ENCODE data around the gene LTB4R.

GRCh38 chr14:24316597-24316950 is 5.3 kb downstream of the LTB4R start:
- no peak for TF ChIP-seq POLR2A (IDR thresholded peaks at IDR 0.05; ENCODE audit: low read length)
- TF ChIP-seq GATA1 (IDR thresholded peaks at IDR 0.05; ENCODE audit: low read depth, low read length), result no peak
